ENCODE data around the gene OGFR. TPM values are rescaled to one million over a fixed set of nuclear protein-coding genes. Genes with fewer than 3 reads are reported as not detected.

OGFR gene
- total RNA-seq, 1 donor from 2014 or later = 57.6 TPM

- DNase-seq (ENCODE audit: low read depth) = peak; percentile 16
- no peak overlapping the region for H3K4me3 ChIP-seq (ENCODE audit: low read depth, low read length)
- no peak for TF ChIP-seq CTCF (conservative IDR thresholded peaks at IDR 0.05; ENCODE audit: low read depth, low read length)
These were observed 33.7 kb downstream of the OGFR start for GRCh38 chr20:62838128-62838891.

GRCh38 chr20:62839261-62839660 is 34.6 kb downstream of the OGFR start:
- no peak for DNase-seq (ENCODE audit: low read depth)
- TF ChIP-seq CTCF (conservative IDR thresholded peaks at IDR 0.05; ENCODE audit: low read depth, low read length) = no peak
- no peak overlapping the region for H3K4me3 ChIP-seq (ENCODE audit: low read depth, low read length)

GRCh38 chr20:62839816-62840215 is 35.2 kb downstream of the OGFR start:
- no peak for DNase-seq (ENCODE audit: low read depth)
- no peak overlapping the region for H3K4me3 ChIP-seq (ENCODE audit: low read depth, low read length)
- TF ChIP-seq CTCF (conservative IDR thresholded peaks at IDR 0.05; ENCODE audit: low read depth, low read length) = no peak

GRCh38 chr20:62840244-62841197 is 35.9 kb downstream of the OGFR start:
- no peak for TF ChIP-seq CTCF (conservative IDR thresholded peaks at IDR 0.05; ENCODE audit: low read depth, low read length)
- no peak overlapping the region for H3K4me3 ChIP-seq (ENCODE audit: low read depth, low read length)
- DNase-seq (ENCODE audit: low read depth) = no peak

- TF ChIP-seq CTCF (conservative IDR thresholded peaks at IDR 0.05; ENCODE audit: low read depth, low read length) = no peak
- H3K4me3 ChIP-seq (ENCODE audit: low read depth, low read length) = no peak overlapping the region
- no peak for DNase-seq (ENCODE audit: low read depth)
These were observed 37.1 kb downstream of the OGFR start for GRCh38 chr20:62841705-62842212.

GRCh38 chr20:62843656-62844055 is 39.0 kb downstream of the OGFR start:
- peak; percentile 18 for DNase-seq (ENCODE audit: low read depth)
- H3K4me3 ChIP-seq (ENCODE audit: low read depth, low read length) = no peak overlapping the region
- no peak for TF ChIP-seq CTCF (conservative IDR thresholded peaks at IDR 0.05; ENCODE audit: low read depth, low read length)
